Stimulated activated CD4-positive, alpha-beta T cell treated with anti-CD3 and anti-CD28 coated beads, Interleukin-12 subunit alpha, Interleukin-12 subunit beta, amount 100 ng/mL, for 24 hours (primary cell): ENCODE results near the gene PLCL1.

Source experiments
- DNase-seq, 2 experiments: peaks; one replicate each; pipeline ENCODE4 v3.0.0-alpha.2; 2020; ENCODE audit warnings: low read depth in 2 of 2

PLCL1 gene

DNA sequence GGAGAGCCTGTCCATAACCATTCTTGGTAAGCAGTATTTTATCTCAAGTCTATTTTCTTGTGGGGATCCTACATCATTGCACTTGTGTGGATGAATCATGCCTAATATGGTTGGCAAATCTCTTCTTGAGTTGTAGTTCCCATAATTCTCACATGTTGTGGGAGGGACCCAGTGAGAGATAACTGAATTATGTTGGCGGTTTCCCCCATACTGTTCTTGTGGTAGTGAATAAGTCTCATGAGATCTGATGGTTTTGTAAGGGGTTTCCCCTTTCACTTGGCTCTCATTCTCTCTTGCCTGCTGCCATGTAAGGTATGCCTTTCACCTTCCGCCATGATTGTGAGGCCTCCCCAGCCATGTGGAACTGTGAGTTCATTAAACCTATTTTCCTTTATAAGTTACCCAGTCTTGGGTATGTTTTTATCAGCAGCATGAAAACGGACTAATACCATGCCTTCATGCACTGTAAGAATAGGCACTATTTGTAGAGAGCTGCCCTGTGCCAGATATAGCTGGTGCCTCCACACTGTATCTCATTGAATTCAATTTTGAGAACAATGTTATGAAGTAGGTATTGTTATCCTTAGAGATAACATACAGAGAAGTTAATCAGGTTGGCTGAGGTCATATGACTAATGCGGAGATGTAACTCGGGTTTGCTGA is 148.3 kb downstream of the PLCL1 start:
- DNase-seq = no peak

DNA sequence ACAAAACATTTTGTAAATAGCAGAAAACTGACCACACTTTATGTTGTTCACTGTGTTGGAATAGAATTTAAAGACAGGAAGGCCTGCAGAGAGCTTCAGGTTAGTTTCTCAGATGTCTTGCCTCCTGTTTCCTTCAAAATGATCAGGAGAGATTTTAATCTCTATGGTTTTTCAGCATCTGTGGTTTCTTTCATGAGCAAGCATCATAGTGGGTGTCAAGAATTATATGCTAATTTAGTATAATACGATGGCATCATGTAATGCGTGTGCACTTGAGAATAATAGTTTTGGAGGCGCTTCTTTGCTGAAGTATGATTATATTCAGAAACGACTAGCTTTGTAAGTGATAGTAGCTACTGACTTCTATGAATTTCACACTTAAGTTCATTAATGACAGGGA is 149.9 kb downstream of the PLCL1 start:
- no peak for DNase-seq

DNA sequence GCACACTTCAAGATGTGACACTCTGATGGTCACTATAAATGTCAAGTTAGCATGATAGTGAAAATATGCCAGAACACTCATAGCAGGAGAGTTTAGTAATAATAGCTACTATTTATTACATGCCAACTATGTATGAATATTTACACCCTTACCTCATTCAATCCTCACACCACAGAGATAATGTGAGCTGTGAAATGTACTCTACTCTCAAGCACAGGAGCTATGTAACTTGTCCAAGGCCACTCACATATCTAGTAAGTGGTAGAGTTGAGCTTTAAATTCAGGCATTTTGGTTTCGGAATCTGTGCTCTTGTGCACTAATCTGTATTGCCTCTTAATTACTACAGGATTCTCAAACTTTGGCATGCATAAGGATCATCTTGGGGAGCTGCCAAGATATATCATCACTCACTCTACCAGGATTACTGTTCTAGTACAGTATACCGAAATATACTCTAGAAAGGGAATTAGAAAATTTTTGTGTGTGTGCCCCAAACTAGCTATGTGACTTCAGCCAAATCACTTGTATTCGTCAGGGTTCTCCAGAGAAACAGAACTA is 154.3 kb downstream of the PLCL1 start:
- no peak for DNase-seq

DNA sequence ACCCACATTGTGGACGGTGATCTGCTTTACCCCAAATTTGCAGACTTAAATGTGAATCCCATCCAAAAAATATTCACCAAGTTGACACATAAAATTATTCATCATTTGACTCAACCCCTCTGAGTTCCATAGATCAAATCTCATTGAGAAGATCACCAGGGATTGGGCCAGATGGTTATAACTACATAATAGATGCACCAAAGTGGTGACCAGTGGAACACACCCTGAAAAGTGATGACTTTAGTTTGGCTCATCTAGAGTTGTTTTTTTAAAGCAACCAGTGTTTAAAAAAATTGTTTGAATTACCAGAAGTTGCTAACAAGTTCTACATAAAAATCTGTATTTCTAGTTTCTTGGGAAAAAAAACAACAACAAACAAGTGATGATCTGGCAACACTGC is 155.0 kb downstream of the PLCL1 start:
- DNase-seq = no peak

DNA sequence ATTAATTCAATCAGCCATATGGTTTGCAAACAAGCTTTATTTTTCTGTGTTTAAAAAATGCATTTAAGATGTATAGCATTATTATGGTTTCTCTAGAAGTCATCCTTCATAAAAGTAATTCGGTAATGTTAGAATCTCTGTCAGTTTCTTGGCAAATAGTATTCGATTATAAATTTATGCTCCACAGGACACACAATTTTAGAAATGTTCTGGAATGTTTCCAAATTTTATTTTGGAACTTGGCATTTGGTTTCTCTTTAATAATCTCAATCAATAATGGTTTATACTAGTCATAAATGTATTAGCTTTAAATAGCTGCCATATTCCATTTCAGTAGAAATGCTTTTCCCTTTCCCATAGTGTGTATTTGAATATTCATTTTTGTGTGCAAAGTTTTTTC is 156.4 kb downstream of the PLCL1 start:
- DNase-seq = no peak

DNA sequence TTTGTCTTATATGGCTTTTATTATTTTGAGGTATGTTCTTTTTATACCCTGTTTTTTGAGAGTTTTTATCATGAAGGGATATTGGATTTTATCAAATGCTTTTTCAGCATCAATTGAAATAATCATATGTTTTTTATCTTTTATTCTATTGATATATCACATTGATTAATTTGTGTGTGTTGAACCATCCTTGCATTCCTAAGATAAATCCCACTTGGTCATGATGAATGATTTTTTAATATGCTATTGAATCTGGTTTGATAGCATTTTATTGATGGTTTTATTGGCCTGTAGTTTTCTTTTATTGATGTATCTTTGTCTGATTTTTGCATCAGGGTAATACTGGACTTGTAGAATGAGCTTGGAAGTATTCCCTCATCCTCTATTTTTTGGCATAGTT is 160.3 kb downstream of the PLCL1 start:
- no peak for DNase-seq

DNA sequence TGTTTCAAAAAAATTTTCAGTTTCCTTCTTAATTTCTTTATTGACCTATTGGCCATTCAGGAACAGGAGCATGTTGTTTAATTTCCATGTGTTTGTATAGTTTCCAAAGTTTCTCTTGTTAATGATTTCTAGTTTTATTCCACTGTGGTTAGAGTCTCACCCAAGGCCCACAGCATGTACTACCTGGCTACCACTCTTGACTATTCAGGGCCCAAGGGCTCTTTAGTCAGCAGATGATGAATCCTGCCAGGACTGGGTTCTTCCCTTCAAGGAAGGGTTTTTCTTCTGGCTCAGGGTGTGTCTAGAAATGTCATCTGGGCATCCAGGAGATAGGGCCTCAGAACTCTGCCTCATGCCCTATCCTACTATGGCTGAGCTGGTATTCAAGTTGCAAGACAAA is 161.4 kb downstream of the PLCL1 start:
- no peak for DNase-seq

DNA sequence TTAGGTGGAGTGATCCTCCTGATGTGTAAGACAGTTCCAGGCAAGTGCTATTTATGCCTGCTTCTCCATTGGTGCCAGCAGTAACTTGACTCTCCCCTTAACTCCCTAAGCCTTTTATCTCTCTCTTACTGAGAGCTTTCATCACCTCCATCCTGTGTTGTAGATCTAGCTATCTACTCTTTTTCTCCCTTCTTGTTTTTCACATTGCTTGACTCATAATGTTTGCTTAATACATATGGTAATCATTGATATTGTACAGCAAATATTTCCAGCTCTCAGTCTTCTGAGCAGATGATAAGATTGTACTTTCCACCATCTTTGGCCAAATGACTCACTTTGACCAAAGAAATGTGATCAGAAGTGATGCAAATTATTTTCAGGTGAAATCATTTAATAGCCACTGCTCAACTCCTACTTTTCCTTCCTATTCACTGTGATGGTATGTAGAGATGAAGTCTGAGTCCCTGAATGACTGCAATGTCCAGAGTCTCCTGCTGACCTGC is 165.0 kb downstream of the PLCL1 start:
- DNase-seq = no peak

DNA sequence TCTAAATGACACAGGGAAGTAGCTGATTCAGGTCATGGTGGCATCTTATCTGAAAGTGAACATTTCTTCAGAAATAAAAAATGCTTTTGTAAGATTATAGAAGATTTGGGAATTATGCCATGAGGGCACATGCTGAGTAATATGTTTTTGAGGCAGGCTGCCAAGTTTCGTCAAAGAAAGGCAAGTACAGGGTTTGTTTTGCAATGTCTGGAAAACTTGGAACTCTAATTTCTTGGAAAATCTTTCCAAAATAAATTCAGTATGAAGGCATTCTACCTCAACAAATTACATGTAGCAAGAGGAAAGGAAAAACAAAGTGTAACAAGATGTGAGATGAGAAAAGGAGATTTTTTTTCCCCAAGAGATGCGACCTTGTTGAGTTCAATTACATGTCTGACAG is 167.7 kb downstream of the PLCL1 start:
- no peak for DNase-seq

DNA sequence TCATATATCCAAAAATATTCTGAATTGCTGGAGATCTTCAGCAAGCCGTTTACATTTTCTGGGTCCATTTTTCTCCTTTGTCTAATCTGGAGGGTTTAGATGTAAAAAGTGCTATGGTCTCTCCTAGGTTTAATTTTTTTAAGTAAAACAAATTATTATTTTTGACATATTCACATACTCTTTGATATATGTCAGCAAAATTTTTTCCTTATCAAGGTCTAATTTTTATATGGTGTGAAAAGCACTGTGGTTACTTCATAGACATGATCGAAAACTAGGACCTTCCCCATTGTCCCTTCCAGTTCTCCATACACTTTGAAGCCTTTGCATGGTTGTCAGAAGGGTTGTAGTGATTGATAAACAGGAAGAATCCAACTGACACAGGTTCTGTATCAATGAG is 168.2 kb downstream of the PLCL1 start:
- no peak for DNase-seq

DNA sequence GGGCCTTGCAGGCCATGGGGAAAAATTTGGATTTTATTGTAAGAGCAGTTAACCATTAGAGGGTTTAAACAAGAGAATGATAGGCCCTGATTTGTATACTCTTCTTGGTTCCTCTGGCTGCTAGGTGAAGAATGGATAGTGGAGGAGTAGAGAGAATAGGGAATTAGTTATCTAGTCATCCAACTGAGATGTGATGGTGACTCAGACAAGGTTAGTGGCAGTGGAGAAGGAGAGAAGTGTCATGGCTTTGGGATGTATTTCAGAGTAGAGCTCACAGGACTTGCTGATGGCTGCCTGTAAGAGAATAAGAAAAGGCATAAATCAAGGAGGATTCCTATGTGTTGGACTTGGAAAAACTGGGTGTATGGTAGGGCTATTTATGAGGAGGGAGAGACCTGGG is 169.4 kb downstream of the PLCL1 start:
- no peak for DNase-seq

DNA sequence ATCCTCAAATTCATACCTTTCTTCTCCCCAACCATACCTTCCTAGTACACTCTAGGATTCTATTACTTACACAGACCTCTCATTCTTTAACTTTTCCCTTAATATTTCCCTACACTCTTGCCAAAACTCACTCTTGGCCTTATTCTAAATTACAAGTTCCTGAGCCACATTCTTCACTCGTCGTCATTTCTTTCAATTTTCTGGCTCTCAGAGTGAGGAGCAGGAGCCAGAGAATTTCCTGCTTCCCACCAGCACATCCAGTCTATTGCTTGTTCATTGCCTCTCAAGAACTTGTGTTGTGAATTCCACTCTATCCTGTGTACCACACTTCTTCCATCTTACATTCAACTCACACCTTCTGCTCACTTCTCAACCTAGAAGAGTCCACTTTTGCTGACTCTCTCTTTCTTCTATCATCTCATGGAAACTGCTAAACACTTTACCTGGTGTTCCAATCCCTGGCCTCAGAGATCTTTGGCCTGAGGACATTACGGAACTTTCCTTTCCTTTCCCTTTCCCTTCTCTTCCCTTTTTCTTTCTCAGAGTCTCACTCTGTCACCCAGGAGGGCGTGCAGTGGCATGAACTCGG is 171.6 kb downstream of the PLCL1 start:
- DNase-seq = no peak

DNA sequence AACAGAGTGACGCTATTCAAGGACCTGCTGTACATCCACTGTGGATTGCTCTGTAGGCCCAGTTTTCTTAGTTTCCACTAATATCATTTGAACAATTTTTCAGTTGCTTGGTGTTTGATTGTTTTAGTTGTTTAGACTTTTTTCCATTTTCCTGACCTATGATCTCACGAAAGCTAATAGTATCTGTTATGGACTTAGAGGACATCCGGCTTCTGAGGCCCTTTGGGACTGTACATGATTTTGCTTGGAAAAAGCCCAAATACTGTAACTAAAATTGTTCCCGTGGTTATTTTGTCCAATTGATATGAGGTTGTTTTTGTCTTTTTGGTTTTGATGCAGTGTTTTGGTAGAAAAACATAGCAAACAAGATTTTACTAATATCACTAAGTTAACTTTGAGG is 174.6 kb downstream of the PLCL1 start:
- no peak for DNase-seq

DNA sequence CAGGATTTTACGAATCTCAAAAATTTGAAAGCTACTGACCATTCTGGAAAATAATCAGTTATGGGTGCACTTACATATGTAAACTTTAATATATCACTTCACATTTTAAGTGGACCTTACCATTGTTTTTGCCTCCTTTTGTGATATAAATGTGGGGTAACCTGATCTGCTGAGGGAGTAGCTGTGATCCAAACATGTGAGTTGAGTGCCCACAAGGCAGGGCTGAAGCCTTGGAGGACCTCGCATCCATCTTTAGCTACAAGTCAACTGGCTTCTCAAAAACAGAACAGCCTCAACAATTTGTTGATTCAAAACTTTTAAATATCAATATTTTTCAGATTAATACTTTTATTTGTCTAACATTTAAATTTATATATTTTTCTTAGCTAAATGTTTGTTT is 178.2 kb downstream of the PLCL1 start:
- no peak for DNase-seq

DNA sequence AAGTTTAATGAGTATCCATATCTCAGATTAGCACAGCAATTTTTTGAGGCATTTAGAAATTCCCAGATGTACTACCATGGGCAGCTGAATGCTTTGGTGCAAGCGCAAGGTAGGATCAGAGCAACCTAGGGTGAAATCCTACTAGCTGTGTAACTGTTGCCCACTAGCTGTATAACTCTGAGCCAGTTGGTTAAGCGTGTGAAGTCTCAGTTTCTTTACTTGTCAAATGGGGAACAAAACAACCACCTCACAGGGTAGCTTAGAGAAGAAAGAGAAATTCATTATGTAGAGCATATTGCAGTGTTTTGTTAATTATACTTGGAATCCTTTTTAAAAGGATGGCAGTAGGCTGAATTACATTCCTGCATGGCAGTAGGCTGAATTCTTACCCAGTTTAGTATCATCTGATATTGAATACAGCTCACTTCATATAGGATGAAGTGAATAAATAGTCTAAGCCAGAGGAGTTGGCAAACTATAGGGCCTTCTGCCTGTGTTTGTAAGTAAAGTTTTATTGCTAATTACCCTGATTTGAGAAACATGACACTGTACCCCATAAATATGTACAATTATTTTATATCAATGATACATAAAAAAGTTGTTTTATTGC is 180.7 kb downstream of the PLCL1 start:
- no peak for DNase-seq

DNA sequence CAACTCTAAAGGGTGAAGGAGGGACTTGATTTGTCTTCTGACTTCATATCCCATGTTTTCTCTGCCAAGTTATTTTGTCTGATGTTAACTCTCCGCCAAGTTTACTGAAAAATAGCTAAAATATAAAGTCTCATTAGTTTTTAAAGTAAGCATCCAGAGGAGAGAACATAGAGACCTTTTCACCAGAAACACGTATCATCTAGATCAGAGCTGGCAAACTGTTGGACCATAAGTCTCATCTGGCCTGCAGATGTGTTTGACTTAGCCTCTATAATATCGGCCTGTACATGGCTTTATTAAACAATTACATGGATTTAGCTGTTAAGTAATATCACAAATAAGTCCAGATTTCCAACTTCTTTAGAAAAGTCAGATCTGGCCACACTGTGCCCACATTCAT is 182.6 kb downstream of the PLCL1 start:
- DNase-seq = no peak

DNA sequence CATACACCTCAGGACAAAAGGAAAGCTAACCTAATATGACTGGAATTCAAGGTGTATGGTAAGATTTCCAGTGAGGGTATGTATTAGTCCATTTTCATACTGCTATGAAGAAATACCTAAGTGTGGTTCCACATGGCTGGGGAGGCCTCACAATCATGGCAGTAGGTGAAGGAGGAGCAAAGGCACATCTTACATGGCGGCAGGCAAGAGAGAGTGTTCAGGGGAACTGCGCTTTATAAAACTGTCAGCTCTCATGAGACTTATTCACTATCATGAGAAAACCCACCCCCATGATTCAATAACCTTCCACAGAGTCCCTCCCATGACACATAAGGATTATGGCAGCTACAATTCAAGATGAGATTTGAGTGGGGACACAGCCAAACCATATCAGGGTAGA is 186.0 kb downstream of the PLCL1 start:
- no peak for DNase-seq

DNA sequence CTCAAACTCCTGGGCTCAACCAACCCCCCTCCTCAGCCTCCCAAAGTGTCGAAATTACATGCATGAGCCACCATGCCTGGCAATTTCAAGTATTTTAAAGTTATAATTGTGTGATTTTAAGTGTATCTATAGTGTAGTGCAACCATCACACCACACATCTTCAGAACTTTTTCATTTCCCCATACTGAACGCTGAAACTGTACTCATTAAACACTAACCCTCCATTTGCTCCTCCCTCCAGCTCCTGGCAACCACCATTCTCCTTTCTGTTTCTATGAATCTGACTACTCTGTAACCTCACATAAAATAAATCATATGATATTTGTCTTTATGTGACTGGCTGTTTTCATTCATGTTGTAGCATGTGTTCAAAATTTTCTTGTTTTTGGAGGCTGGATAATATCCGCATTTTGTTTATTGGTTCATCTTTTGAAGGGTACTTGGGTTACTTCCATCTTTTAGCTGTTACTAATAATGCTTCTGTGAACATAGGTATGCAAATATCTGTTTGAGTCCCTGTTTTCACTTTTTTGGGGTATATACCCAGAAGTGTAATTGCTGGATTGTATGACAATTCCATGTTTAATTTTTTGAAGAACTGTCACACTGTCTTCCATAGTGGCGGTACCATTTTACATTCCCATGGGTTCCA is 188.2 kb downstream of the PLCL1 start:
- DNase-seq = no peak

DNA sequence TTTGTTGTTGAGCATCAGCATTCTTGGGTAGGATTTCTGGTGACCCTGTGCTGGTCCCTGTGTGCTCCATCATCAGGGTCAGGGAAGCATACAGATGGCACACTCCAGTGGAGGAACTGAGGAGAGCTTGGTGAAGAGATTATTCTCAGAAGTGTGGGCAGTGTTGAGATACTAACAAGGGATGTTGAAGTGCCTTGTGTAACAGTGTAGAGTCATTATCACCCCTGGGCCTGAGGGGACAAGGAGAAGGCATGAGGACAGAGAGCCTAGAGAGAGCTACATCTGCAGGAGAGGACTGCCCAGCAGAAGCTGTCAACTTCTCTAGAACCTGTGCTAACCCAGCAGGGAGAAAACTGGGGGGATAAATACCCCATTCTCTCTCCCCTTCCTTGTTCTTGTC is 189.0 kb downstream of the PLCL1 start:
- DNase-seq = no peak

DNA sequence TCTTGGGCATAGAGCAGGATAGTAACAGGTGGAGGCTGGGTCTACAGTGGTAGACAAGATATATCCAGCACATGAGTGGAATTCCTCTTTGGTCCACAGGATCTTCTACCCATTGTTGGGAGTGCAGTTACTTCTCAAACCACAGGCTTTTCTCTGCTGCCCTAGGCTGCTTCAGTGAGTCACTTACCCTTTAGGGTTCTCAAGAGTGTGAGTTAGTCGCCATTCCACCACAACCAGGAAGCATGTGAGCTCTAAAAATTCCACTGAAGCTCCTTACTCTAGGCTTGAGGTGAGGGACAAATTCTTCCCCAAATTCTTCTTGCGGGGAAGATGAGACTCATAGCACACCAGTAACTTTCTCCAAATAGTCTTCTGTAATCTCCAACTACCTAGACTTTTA is 189.4 kb downstream of the PLCL1 start:
- no peak for DNase-seq

DNA sequence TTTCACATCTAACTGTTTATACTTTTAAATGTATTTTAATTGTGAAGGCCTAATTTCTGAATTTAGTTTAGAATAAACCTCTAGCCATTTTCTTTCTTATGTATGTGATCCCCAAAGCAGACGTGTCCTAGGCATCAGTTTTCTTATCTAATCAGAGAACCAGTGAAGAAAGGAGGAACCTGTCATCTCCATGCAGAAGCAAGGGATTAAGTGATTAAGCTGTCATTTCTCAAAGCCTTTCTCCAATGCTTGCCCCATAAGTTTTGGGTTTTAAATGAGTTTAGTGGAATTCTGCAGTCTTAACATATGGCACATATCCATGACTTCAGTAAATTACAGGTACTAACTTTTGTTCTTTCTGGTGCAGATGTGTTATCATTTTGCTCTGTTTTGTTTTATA is 190.4 kb downstream of the PLCL1 start:
- no peak for DNase-seq

DNA sequence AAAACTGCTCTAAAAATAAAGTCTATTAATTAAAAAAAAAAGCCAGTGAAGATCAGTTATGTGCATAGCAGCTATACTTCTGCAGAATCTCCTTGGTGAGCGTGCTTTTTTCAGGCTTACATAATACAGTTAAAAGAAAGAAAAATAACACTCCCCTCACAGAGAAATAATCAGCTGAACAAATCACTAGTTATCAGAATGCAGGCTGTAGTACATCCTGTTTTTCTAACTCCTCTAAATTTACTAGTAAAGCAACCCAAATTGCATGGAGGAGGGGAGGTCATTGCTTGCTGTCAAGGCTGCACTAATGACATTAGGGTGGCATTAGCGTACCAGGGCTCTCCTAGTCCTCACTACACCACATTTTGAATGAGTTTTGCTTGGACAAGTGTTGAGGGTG is 192.2 kb downstream of the PLCL1 start:
- no peak for DNase-seq

DNA sequence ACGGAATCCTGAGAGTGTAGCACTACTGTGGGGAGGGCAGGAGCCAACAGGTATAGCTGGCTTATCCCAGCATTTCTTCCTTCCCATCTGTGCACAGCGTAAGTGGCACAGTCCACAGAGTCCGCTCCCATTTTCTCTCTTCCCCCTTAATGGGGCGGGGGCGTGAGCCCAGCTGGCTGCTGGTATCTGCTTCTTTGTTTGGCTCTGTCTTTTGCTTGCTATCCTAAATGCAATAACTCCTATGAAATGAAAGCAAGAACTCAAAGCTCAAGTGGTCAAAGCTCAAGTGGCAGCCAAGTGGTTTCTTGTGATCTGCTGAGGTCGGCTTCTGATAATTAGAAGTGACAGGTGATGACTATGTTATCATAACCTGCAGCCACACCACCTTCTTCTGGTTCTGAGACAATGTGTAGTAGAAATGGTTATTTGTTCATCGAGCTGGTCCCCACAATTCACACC is 192.7 kb downstream of the PLCL1 start:
- DNase-seq = no peak
